Lower leg skin (tissue), 3 donors: Measurements from ENCODE around the gene CHRNA10.

Experiments
- POLR2A ChIP-seq, 2 donors: fragments of 450-650 bp; IDR thresholded peaks; one replicate each; pipeline ENCODE4 v1.6.1; 2016 to 2017; ENCODE audit warnings: antibody characterized with exemption in 2 of 2, mild to moderate bottlenecking in 1 of 2, moderate library complexity in 1 of 2
- TF ChIP-seq, protein P1 (sequence below), 3 donors: fragments of 450-650 bp; IDR thresholded peaks; one replicate each; pipeline ENCODE4 v1.5.1; 2016; ENCODE audit warnings: antibody characterized with exemption in 3 of 3, mild to moderate bottlenecking in 3 of 3, moderate library complexity in 2 of 3

- TF ChIP-seq, protein P1, sequence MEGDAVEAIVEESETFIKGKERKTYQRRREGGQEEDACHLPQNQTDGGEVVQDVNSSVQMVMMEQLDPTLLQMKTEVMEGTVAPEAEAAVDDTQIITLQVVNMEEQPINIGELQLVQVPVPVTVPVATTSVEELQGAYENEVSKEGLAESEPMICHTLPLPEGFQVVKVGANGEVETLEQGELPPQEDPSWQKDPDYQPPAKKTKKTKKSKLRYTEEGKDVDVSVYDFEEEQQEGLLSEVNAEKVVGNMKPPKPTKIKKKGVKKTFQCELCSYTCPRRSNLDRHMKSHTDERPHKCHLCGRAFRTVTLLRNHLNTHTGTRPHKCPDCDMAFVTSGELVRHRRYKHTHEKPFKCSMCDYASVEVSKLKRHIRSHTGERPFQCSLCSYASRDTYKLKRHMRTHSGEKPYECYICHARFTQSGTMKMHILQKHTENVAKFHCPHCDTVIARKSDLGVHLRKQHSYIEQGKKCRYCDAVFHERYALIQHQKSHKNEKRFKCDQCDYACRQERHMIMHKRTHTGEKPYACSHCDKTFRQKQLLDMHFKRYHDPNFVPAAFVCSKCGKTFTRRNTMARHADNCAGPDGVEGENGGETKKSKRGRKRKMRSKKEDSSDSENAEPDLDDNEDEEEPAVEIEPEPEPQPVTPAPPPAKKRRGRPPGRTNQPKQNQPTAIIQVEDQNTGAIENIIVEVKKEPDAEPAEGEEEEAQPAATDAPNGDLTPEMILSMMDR (IDR thresholded peaks at IDR 0.05), result no peak
- TF ChIP-seq POLR2A (IDR thresholded peaks at IDR 0.05), result no peak
Observed at GRCh38 chr11:3664032-3664630, 7.1 kb downstream of the CHRNA10 start.
